ENCODE data around the gene PITPNB. TPM values are rescaled to one million over a fixed set of nuclear protein-coding genes. Genes with fewer than 3 reads are reported as not detected.

PITPNB gene
- 10 to 100 TPM; 12.1 to 18.7 (median 16.1) TPM for total RNA-seq

DNA sequence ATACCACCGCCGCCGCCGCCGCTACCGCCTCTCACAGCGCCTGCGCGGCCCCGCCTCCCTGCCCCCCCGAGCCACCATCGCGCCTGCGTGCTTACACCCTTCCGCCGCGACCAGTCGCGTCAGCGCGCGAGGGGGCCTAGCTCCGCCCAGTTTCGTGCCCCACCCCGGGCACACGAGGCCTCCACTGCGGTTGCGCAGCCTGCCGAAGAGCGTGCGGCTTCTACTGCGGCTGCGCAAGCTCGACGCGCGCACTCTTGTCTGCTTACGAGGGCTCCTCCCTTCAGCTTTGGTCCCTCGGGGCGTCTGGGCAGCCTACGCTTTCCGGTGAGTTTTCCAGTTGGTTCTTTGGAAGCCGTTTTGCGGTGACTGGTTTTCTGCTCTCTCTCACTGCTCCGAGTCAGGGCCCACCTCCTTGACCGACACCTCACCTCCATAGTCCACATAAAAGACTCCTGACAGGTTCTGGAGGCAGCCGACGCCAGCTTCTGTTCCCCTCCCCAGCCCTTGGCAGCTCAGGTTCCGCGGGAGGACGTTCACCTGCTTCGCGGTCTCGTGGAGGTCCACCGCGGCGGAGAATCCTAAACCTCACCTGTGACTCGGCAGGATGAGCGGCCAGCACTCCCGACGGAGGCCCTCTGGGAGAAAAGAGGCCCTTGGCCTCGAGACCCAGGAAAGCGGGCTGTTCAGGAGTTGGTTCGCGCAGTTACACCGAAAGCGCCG, at the start of gene PITPNB:
Gene PITPNB (minus strand): TSS at position 35 of the 720 bp plus-strand sequence. CDS start 65 bp downstream, outside the sequence.
- Histone ChIP-seq H3K4me3 (peak within 1 kb of the TSS; percentile 86 to 98 (median 90)), H3K36me3 (no peaks in the 10 kb centered on the region), H3K27me3 (no peaks in the 10 kb centered on the region), H3K27ac (peak within 1 kb of the TSS; percentile 95 to 100 (median 98)), H3K9me3 (no peaks in the 10 kb centered on the region), H3K4me1 (peaks cover 23 to 36% of the 10 kb centered on the region in 2 donors)
- DNase-seq (peak; percentile 95 to 96), ATAC-seq (peak; percentile 94 to 96)
- TF ChIP-seq POLR2A (IDR thresholded peaks at IDR 0.05) (peak; percentile 95 to 96), CTCF (IDR thresholded peaks at IDR 0.05 in 4 of 5, conservative IDR thresholded peaks at IDR 0.05 in 1 of 5) (no peak)
- in situ Hi-C loops (cut with MboI; ENCODE audit: low sequenced_read_pairs in 4 of 4): no loop called here
- intact Hi-C loops (cut with DNase I; ENCODE audit: low total_unique reads): loop anchor here (2.0 kb wide), 1 partner anchor 39 kb away; no protein-coding TSS in a partner anchor

DNA sequence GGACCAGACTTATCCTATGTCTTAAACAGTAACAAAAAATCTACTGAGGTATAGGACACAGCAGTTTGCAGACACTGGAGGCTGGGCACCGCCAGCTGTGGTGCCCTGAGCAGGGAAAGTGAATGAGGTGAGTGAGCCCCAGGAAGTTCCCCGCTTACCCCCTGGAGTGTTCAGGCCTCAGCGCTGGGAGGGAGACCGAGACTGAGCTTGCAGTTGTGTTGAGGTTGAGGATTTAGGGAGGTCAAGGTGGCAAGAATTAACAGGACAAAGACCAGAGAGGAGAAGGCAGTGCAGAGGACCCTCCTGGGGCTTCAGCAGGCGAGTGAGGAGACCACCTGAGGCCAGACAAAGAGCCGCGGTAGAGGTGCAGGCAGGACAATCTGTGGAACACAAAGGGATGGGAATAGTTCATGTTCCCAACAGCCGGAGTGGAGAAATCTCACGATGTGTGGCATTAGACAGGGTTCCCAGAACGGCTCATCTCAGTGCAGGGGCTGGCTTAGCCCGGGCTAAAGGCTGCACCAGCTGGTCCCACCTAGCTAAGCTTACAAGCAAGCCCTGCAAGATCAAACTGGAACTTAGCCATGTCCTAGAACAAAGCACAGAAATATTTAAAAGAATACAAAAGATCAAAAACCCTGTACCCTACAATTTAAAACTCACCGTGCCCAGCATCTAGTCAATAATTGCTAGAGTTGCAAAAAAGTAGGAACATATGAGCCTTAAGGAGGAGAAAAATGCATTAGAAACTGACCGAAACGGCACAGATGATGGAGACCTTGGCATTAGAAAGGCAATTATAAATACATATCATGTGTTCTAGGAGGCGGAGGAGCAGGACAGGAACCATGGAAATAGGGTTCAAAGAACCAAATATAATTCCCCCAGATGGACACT, 47.4 kb upstream of the PITPNB start:
- DNase-seq (no peak), ATAC-seq (no peak)
- Histone ChIP-seq H3K4me1 (peaks cover 12 to 18% of the 10 kb centered on the region in 2 donors), H3K27ac (no peak overlapping the region), H3K27me3 (no peaks in the 10 kb centered on the region), H3K4me3 (no peak overlapping the region), H3K9me3 (peaks cover 0 to 7% (median 3%) of the 10 kb centered on the region in 3 donors), H3K36me3 (no peaks in the 10 kb centered on the region)
- intact Hi-C loops (cut with DNase I; ENCODE audit: low total_unique reads): no loop called here
- in situ Hi-C loops (cut with MboI; ENCODE audit: low sequenced_read_pairs in 4 of 4): no loop called here
- TF ChIP-seq POLR2A (IDR thresholded peaks at IDR 0.05): no peak
- TF ChIP-seq CTCF (IDR thresholded peaks at IDR 0.05 in 4 of 5, conservative IDR thresholded peaks at IDR 0.05 in 1 of 5): no peak

DNA sequence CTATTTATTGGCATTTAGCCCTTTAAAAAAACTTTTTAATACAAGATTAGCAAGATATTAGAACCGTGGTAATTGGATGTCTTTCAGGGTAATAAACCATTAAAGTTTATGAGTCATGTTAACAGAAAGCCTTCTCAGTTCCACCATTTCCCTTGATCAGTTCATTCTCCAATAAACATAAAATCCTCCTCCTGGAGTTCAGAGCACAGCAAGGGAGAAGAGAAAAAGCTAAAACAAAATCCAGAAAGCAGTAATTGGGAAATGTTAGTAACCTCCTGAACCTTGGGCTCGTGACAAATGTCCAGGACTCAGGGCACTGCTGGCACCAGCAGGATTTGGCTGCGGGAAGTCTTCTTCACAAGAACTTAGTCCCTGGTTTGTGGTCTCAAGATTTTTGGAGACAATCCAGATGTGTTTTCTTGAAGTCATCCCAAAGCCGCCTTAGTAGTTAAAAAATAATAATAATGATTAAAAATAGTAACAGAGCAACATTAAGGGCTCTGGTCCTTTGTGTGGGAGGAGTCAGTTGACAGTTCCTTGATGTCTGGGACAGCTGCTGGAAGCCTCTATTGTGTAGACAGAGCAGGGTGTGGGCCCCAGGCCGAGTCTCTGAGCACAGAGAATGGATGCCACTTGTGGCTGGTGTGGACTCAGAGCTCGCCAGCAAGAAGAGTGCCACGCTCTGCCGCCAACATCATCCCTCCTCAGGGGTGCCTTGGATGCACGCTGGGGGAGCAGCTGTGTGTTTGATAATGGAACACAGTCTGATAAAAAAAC, 43.4 kb upstream of the PITPNB start:
- no peaks in the 10 kb centered on the region for H3K9me3 ChIP-seq
- H3K4me3 ChIP-seq: no peak overlapping the region
- DNase-seq: peak; percentile 45 to 82
- ATAC-seq: peak; percentile 74 to 89
- no peaks in the 10 kb centered on the region for H3K27me3 ChIP-seq
- H3K27ac ChIP-seq: peak overlapping the region; percentile 76 to 84 (median 82)
- in situ Hi-C loops (cut with MboI; ENCODE audit: low sequenced_read_pairs in 4 of 4) (no loop called here), intact Hi-C loops (cut with DNase I; ENCODE audit: low total_unique reads) (no loop called here)
- no peaks in the 10 kb centered on the region for H3K36me3 ChIP-seq
- H3K4me1 ChIP-seq: peaks cover 26 to 28% of the 10 kb centered on the region in 2 donors
- no peak for TF ChIP-seq CTCF (IDR thresholded peaks at IDR 0.05 in 4 of 5, conservative IDR thresholded peaks at IDR 0.05 in 1 of 5)

- no peak overlapping the region for H3K4me3 ChIP-seq
- no peak for ATAC-seq
- TF ChIP-seq POLR2A (IDR thresholded peaks at IDR 0.05) (no peak), CTCF (IDR thresholded peaks at IDR 0.05 in 4 of 5, conservative IDR thresholded peaks at IDR 0.05 in 1 of 5) (no peak)
Observed at GRCh38 chr22:27961680-27962079, 42.6 kb upstream of the PITPNB start.

More at GRCh38 chr22:27961680-27962079, 42.6 kb upstream of the PITPNB start:
- Histone ChIP-seq H3K4me1 (peaks cover 26 to 28% of the 10 kb centered on the region in 2 donors), H3K36me3 (no peaks in the 10 kb centered on the region), H3K27me3 (no peaks in the 10 kb centered on the region), H3K27ac (peak overlapping the region; percentile 76 to 84 (median 82)), H3K9me3 (no peaks in the 10 kb centered on the region)
- intact Hi-C loops (cut with DNase I; ENCODE audit: low total_unique reads) (no loop called here), in situ Hi-C loops (cut with MboI; ENCODE audit: low sequenced_read_pairs in 4 of 4) (no loop called here)
- DNase-seq: no peak

Data from gastrocnemius medialis (tissue), 4 donors.